SU-DHL-6 (cell line): ENCODE data around the gene UBA5.

ENCODE experiments used
- H2AFZ ChIP-seq: fragments of 200-600 bp; sonication (generic); 2 replicates; pipeline ENCODE4 v1.6.1; 2014; ENCODE audit warnings: low read depth, mild to moderate bottlenecking, moderate library complexity, mixed read lengths, antibody characterized with exemption, low read length; ENCODE audit not compliant: severe bottlenecking
- H3F3A ChIP-seq: fragments of 200-600 bp; shearing (Covaris generic); 2 replicates; pipeline ENCODE4 v1.6.0; 2016; ENCODE audit warnings: antibody characterized with exemption, mild to moderate bottlenecking; ENCODE audit not compliant: insufficient read depth
- H3K27ac ChIP-seq: fragments of 200-600 bp; sonication (generic); 2 replicates; pipeline ENCODE4 v1.5.1; 2016; ENCODE audit warnings: low read depth, mild to moderate bottlenecking, low read length, moderate library complexity, mixed read lengths
- H3K27me3 ChIP-seq: fragments of 200-600 bp; sonication (generic), shearing (Covaris generic); 2 replicates; pipeline ENCODE4 v1.6.0; 2014; ENCODE audit warnings: mild to moderate bottlenecking, low read length
- H3K36me3 ChIP-seq: fragments of 200-600 bp; sonication (generic); 2 replicates; pipeline ENCODE4 v1.6.1; 2014; ENCODE audit warnings: mild to moderate bottlenecking, low read length, mixed read lengths
- H3K4me2 ChIP-seq: fragments of 300-600, 200-600 bp; shearing (Covaris generic), sonication (generic); 2 replicates; pipeline ENCODE4 v1.6.0; 2014; ENCODE audit warnings: low read length, low read depth, mild to moderate bottlenecking; ENCODE audit not compliant: poor library complexity, severe bottlenecking
- H3K4me3 ChIP-seq: fragments of 200-600 bp; sonication (generic); 2 replicates; pipeline ENCODE4 v1.5.1; 2014; ENCODE audit warnings: antibody characterized with exemption, low read length, mild to moderate bottlenecking, mixed read lengths; ENCODE audit not compliant: insufficient read depth, poor library complexity, severe bottlenecking
- H3K79me2 ChIP-seq: fragments of 200-600 bp; sonication (generic); 2 replicates; pipeline ENCODE4 v1.6.1; 2014; ENCODE audit warnings: mild to moderate bottlenecking, low read length, moderate library complexity; ENCODE audit not compliant: insufficient read depth
- H3K9ac ChIP-seq: fragments of 200-600 bp; sonication (generic); 2 replicates; pipeline ENCODE4 v1.7.0; 2014; ENCODE audit warnings: mild to moderate bottlenecking, low read length
- H3K9me2 ChIP-seq: fragments of 200-600 bp; sonication (generic); replicated peaks from 2 replicates; pipeline ENCODE4 v1.6.1; 2014; ENCODE audit warnings: low read length; ENCODE audit not compliant: insufficient read depth
- H3K9me3 ChIP-seq: fragments of 200-600 bp; sonication (generic); 2 replicates; pipeline ENCODE4 v1.6.1; 2014; ENCODE audit warnings: low read length, mixed read lengths; ENCODE audit not compliant: insufficient read depth
- H4K20me1 ChIP-seq: fragments of 200-600 bp; sonication (generic); 2 replicates; pipeline ENCODE4 v1.6.1; 2014; ENCODE audit warnings: low read depth, mild to moderate bottlenecking, antibody characterized with exemption, low read length, moderate library complexity, mixed read lengths
- CTCF ChIP-seq: fragments of 200-600 bp; sonication (generic); IDR thresholded peaks from one replicate; pipeline ENCODE4 v1.5.1; 2017; ENCODE audit warnings: antibody characterized with exemption, mild to moderate bottlenecking, low read length, moderate library complexity; ENCODE audit not compliant: insufficient read depth, poor library complexity, severe bottlenecking
- EZH2phosphoT487 ChIP-seq: fragments of 200-600 bp; sonication (generic), shearing (Covaris generic); conservative IDR thresholded peaks from 2 replicates; pipeline ENCODE4 v1.6.1; 2018; ENCODE audit warnings: mild to moderate bottlenecking, antibody characterized with exemption, low read length, moderate library complexity, mixed read lengths

The UBA5 gene

DNA sequence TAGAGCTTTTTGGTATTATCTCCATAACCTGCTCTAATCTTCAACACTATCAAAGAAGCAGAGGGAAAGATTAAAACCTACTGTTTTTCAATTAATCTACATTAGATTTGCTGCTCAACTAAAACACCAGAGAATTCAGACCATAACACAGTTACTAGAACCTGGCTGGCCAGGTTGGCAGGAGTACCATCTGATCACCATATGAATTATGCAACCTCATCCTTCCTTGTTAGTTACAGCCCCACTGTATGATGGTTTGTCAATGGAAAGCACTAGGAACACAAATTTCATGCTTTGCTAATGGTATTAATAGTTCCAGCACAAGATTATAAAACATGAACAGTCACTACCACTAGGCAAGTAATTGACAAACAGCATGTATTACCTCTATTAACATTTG, 56.2 kb downstream of the UBA5 start:
- Histone ChIP-seq H3K79me2 (no peaks in the 10 kb centered on the region), H4K20me1 (no peaks in the 10 kb centered on the region), H3K9me3 (no peaks in the 10 kb centered on the region), H3K4me3 (no peak overlapping the region), H3K27ac (no peak overlapping the region), H3K36me3 (peaks cover 4% of the 10 kb centered on the region; the same call in 1 of the 2 replicates), H3K27me3 (no peaks in the 10 kb centered on the region), H3F3A (peaks cover 10% of the 10 kb centered on the region; the same call in 1 of the 2 replicates), H2AFZ (no peak overlapping the region), H3K4me2 (no peak overlapping the region), H3K9me2 (no peaks in the 10 kb centered on the region), H3K9ac (no peak overlapping the region)
- no peak for TF ChIP-seq EZH2phosphoT487
- no peak for TF ChIP-seq CTCF

DNA sequence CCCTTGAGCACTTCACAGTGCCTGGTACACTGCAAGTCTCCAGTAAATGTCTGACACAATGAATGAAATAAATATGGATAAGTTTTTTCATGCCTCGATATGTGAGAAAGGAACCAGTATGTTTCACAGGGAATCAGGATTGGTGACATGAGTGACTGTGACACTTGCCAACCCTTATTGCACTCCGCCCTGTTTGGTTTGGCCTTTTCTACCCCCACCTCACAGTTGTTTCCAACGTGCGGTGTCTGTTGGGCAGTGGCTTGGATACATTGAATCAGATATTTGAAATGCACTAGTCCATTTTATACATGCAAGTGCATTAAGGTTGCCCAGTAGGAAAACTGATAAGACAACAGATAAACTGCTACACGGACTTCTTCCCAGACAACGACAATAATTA, 60.1 kb downstream of the UBA5 start:
- H3F3A ChIP-seq: peaks cover 12% of the 10 kb centered on the region; the same call in 1 of the 2 replicates
- no peak overlapping the region for H3K4me3 ChIP-seq
- no peak overlapping the region for H2AFZ ChIP-seq
- H3K4me2 ChIP-seq: no peak overlapping the region
- H3K27me3 ChIP-seq: no peaks in the 10 kb centered on the region
- no peak for TF ChIP-seq EZH2phosphoT487
- no peak for TF ChIP-seq CTCF
- no peaks in the 10 kb centered on the region for H3K36me3 ChIP-seq
- H3K9me2 ChIP-seq: no peaks in the 10 kb centered on the region
- H3K27ac ChIP-seq: no peak overlapping the region
- H3K9ac ChIP-seq: no peak overlapping the region
- no peaks in the 10 kb centered on the region for H3K79me2 ChIP-seq
- no peaks in the 10 kb centered on the region for H3K9me3 ChIP-seq
- no peaks in the 10 kb centered on the region for H4K20me1 ChIP-seq

DNA sequence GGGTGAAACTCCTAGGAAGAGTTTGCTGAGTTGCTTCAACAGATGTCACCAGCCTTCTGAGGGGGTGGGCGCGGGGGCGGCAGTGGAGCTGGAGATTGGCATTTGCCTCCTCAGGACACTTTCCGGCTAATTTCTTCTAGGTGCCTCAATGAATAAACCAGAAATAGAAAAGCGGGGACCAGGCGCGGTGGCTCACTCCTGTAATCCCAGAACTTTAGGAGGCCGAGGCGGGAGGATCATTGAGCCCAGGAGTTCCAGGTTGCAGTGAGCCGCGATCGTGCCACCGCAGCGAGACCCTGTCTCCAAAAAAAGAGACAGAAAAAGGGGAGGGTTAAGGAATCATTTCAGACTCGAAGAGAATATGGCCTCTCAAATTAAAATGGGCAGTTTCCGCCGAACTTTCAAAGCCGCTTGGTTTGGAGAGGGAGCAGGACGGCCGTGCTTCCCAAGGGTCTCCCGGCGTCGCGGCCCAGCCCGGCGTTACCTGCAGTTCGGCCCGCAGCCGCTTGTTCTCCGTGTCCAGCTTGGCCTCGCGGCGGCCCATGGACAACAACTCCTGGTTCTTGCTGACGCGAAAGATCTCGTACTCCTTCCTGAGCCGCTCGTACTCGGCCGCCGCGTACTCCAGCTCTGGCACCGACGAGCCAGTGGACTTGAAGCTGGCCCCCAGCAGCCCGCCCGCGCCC, 61.5 kb downstream of the UBA5 start:
- H3K27ac ChIP-seq: no peak overlapping the region

More for the DNA sequence above, 61.5 kb downstream of the UBA5 start:
- Histone ChIP-seq H3K9me3 (no peaks in the 10 kb centered on the region), H3K27me3 (no peaks in the 10 kb centered on the region), H3F3A (peaks cover 12% of the 10 kb centered on the region; the same call in 1 of the 2 replicates), H3K4me2 (peak overlapping the region; percentile 58), H3K36me3 (no peaks in the 10 kb centered on the region), H4K20me1 (no peaks in the 10 kb centered on the region), H3K79me2 (no peaks in the 10 kb centered on the region), H2AFZ (peak overlapping the region; percentile 96), H3K9ac (peak overlapping the region; percentile 72), H3K9me2 (no peaks in the 10 kb centered on the region), H3K4me3 (peak overlapping the region; percentile 59)
- TF ChIP-seq CTCF (no peak), EZH2phosphoT487 (no peak)
